Loucy (cell line): ENCODE measurements around the gene ALK.

ENCODE experiments used
- H2AFZ ChIP-seq: fragments of 200-600 bp; sonication (generic); 2 replicates; pipeline ENCODE4 v1.6.0; 2016; ENCODE audit warnings: antibody characterized with exemption, mild to moderate bottlenecking, low read length, moderate library complexity
- H3F3A ChIP-seq: fragments of 200-600 bp; 2 replicates; pipeline ENCODE4 v1.6.0; 2016; ENCODE audit warnings: antibody characterized with exemption, low read depth, mild to moderate bottlenecking
- H3K27me3 ChIP-seq: fragments of 200-600 bp; sonication (generic); 2 replicates; pipeline ENCODE4 v1.6.1; 2014; ENCODE audit warnings: low read length, mild to moderate bottlenecking; ENCODE audit not compliant: insufficient read depth, poor library complexity, severe bottlenecking
- H3K36me3 ChIP-seq: fragments of 200-600 bp; sonication (generic); 2 replicates; pipeline ENCODE4 v1.6.1; 2016; ENCODE audit warnings: low read length; ENCODE audit not compliant: insufficient read depth
- H3K4me1 ChIP-seq: fragments of 200-600 bp; sonication (generic); 2 replicates; pipeline ENCODE4 v1.5.1; 2014; ENCODE audit warnings: low read length, mild to moderate bottlenecking; ENCODE audit not compliant: insufficient read depth, poor library complexity, severe bottlenecking
- H3K4me2 ChIP-seq: fragments of 200-600 bp; sonication (generic); 2 replicates; pipeline ENCODE4 v1.6.0; 2014; ENCODE audit warnings: antibody characterized with exemption, low read length, low read depth, mild to moderate bottlenecking; ENCODE audit not compliant: poor library complexity, severe bottlenecking
- H3K4me3 ChIP-seq: fragments of 200-600 bp; sonication (generic); 2 replicates; pipeline ENCODE4 v1.5.1; 2014; ENCODE audit warnings: low read length, mild to moderate bottlenecking, mixed read lengths; ENCODE audit not compliant: poor library complexity, severe bottlenecking
- H3K79me2 ChIP-seq: fragments of 200-600 bp; sonication (generic); 2 replicates; pipeline ENCODE4 v1.6.1; 2014; ENCODE audit warnings: low read length; ENCODE audit not compliant: insufficient read depth
- H3K9ac ChIP-seq: fragments of 200-600 bp; sonication (generic); 2 replicates; pipeline ENCODE4 v1.6.0; 2014; ENCODE audit warnings: mild to moderate bottlenecking, low read depth, low read length, moderate library complexity; ENCODE audit not compliant: poor library complexity, severe bottlenecking
- H3K9me2 ChIP-seq: fragments of 200-600 bp; sonication (generic); replicated peaks from 2 replicates; pipeline ENCODE4 v1.6.1; 2016; ENCODE audit warnings: low read depth, low read length, mixed read lengths
- H3K9me3 ChIP-seq: fragments of 200-600 bp; sonication (generic); 2 replicates; pipeline ENCODE4 v1.6.1; 2014; ENCODE audit warnings: mild to moderate bottlenecking, antibody characterized with exemption, low read length, low read depth; ENCODE audit not compliant: insufficient read depth
- H4K20me1 ChIP-seq: fragments of 200-600 bp; sonication (generic); 2 replicates; pipeline ENCODE4 v1.6.0; 2014; ENCODE audit warnings: antibody characterized with exemption, low read length, mild to moderate bottlenecking; ENCODE audit not compliant: insufficient read depth, poor library complexity, severe bottlenecking
- EZH2phosphoT487 ChIP-seq: fragments of 200-600 bp; IDR thresholded peaks from 2 replicates; pipeline ENCODE4 v1.6.1; 2018; ENCODE audit warnings: antibody characterized with exemption, mild to moderate bottlenecking, moderate library complexity, borderline replicate concordance
- TF ChIP-seq, protein P1 (sequence below): fragments of 200-600 bp; sonication (generic); conservative IDR thresholded peaks from 2 replicates; pipeline ENCODE4 v1.5.1; 2014; ENCODE audit warnings: mild to moderate bottlenecking, antibody characterized with exemption, low read length

Gene ALK

DNA sequence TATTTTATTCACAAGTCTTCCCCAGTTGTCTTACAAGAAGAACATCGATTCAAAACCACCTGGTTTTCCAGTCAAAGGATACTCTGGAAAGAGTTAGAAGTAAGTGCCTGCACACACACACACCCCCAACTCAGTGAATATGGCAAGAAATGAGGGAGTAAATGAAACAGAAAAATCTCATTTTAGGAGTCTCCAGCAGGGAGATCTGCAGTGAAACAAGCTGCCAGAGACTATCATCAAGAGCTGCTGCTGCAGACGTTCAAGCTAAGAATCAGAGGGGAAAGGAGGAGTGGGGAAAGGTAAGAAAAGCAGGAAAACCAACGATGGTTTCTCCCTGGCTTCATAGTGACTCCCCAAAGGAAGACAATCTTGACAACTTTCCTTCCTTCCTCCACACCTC lies 2.4 kb downstream of the ALK start:
- Histone ChIP-seq H3K27me3 (no peaks in the 10 kb centered on the region), H3K36me3 (no peaks in the 10 kb centered on the region), H2AFZ (no peak overlapping the region), H3F3A (no peaks in the 10 kb centered on the region), H3K9ac (no peak overlapping the region), H3K79me2 (no peaks in the 10 kb centered on the region), H4K20me1 (no peaks in the 10 kb centered on the region), H3K4me2 (no peak overlapping the region), H3K9me2 (no peaks in the 10 kb centered on the region), H3K4me3 (no peak overlapping the region), H3K4me1 (peaks cover 16% of the 10 kb centered on the region), H3K9me3 (no peaks in the 10 kb centered on the region)
- TF ChIP-seq EZH2phosphoT487: no peak
- TF ChIP-seq, protein P1, sequence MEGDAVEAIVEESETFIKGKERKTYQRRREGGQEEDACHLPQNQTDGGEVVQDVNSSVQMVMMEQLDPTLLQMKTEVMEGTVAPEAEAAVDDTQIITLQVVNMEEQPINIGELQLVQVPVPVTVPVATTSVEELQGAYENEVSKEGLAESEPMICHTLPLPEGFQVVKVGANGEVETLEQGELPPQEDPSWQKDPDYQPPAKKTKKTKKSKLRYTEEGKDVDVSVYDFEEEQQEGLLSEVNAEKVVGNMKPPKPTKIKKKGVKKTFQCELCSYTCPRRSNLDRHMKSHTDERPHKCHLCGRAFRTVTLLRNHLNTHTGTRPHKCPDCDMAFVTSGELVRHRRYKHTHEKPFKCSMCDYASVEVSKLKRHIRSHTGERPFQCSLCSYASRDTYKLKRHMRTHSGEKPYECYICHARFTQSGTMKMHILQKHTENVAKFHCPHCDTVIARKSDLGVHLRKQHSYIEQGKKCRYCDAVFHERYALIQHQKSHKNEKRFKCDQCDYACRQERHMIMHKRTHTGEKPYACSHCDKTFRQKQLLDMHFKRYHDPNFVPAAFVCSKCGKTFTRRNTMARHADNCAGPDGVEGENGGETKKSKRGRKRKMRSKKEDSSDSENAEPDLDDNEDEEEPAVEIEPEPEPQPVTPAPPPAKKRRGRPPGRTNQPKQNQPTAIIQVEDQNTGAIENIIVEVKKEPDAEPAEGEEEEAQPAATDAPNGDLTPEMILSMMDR: no peak

DNA sequence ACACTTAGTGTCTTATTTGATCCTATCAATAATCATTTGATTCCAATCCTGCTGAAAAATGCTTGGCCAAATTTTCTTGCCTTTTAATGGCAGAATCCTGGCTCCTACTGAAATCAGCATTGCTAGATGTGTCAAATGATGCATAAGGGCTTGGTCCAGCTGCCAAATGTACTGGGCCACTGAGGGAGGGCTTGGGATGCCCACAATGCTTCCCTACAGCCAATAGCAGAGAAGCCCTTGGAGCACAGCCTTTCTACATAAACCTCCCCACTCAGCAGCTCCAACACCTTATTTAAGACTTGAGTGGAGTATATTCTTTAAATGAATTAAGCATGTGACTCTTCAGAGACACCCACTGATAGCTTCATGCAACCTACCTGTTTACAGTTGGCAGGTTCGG lies 3.6 kb downstream of the ALK start:
- Histone ChIP-seq H3K4me3 (no peak overlapping the region), H4K20me1 (no peaks in the 10 kb centered on the region), H3K9me2 (no peaks in the 10 kb centered on the region), H3K9me3 (no peaks in the 10 kb centered on the region), H3K36me3 (no peaks in the 10 kb centered on the region), H2AFZ (no peak overlapping the region), H3K27me3 (no peaks in the 10 kb centered on the region), H3K4me1 (peaks cover 16% of the 10 kb centered on the region), H3K79me2 (no peaks in the 10 kb centered on the region), H3K9ac (no peak overlapping the region), H3K4me2 (peak overlapping the region; percentile 25), H3F3A (no peaks in the 10 kb centered on the region)
- TF ChIP-seq, protein P1: no peak
- no peak for TF ChIP-seq EZH2phosphoT487

DNA sequence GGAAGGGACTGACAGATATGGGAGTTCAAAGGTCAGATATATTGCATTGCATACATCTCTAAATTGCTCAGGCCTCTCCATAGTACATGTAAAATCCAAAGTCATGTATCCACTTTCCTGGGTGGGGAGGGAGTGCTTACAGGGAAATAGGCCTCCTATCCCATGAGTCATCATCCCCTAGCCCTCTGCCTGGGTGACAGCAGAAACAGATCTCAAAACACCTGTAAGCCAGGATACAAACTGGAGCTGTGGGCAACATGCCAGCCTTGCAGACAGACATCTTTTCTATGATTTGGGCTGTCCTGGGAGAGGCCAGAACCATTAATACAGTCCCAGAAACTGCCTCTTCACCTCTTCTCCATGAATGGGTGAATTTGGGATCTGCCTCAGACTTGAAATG lies 4.8 kb downstream of the ALK start:
- no peaks in the 10 kb centered on the region for H4K20me1 ChIP-seq
- TF ChIP-seq, protein P1: no peak
- no peak for TF ChIP-seq EZH2phosphoT487
- no peaks in the 10 kb centered on the region for H3F3A ChIP-seq
- no peaks in the 10 kb centered on the region for H3K9me3 ChIP-seq
- no peak overlapping the region for H3K4me2 ChIP-seq
- H3K27me3 ChIP-seq: no peaks in the 10 kb centered on the region
- H3K36me3 ChIP-seq: no peaks in the 10 kb centered on the region
- H3K4me1 ChIP-seq: peaks cover 12% of the 10 kb centered on the region
- no peak overlapping the region for H2AFZ ChIP-seq
- no peaks in the 10 kb centered on the region for H3K9me2 ChIP-seq
- no peak overlapping the region for H3K4me3 ChIP-seq
- H3K79me2 ChIP-seq: no peaks in the 10 kb centered on the region
- H3K9ac ChIP-seq: no peak overlapping the region
